NCI-H446 treated with DMSO at 0.1 percent for 48 hours (cell line): ENCODE measurements around the gene TAOK2.
"Not testable (repeated sequence)": the region's sequence is repeated elsewhere in the genome, so short reads cannot be mapped to it uniquely, and the experiment has no call there.

Source experiments
- DNase-seq: peaks from one replicate; lab custom pipeline; 2025; lab: John Stamatoyannopoulos, UW

TAOK2 gene

DNA sequence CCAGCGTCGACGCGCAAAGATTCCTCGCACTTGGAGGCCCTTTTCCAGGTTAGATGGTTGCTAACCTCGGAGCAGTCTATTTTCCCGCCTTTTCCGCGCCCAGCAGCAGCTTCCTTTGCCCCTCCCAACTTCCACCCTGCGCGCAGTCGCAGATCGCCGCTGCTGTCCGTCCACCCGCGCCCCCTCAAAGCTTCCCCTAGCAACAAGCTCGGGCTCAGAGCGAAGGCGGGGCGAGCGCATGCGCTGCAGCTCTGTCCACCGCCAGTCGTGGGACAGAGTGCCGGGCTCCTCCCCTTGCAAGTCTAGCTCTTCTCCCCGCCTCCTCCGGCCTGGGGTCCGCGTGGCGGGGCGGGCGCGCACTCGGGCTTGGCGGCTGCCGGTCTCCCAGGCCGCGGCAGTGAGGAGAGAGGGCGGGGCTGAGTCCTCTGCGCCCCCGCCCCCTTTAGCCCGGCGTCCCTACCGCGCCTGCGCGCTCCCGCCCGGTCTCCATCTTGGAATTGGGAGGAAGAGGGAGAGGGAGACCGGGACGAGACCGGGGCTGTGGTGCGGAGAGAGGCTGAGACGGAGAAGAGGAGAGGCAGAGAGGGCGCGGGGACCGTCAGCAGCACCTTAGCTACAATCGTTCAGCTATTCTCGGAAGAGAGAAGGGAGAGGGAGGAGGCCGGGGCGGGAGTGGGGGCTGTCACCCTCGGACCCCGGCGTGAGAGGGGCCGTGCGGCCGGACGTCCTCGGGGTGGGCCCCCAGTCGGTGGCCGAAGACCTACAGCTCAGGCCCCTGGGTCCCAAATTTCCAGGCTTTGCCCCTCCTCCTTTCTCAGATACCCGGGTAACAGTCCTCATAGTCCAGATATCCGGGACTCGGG, at the start of gene TAOK2:
TSS of gene TAOK2 (plus strand) at position 485 of the 863 bp plus-strand sequence. CDS start 3,905 bp downstream, outside the sequence.
- DNase-seq = peak; percentile 98

DNA sequence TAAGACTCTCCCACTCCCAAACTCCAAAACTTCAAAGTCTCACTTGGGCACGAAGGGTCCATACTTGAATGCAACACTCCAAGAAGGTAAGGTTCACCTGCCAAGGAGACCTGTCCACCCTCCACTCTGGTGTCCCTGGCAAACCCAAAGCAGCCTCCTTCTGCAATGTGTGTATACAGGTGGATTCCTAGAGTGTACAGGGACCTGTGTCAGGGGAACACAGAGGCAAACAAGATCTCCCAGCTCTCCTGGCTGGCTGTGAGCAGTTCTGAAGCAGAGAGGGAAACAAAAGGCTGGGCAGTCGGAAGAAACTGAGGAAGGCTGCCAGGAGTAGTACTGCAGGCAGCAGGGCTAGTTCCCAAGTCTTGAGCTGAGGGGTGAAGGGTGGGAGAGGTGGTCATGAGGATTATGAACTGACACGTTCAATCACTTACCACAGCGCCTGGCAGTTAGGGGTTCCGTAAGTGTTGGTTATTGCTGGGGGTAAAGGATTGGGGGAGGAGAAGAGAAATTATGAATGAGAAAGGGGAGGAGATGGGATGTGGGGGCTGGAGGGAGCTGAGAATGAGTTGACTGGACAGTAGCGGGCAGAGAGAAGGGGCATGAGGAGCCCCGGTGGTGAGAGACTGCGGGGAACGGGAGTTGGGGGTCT, 48.4 kb upstream of the TAOK2 start:
- no peak for DNase-seq

DNA sequence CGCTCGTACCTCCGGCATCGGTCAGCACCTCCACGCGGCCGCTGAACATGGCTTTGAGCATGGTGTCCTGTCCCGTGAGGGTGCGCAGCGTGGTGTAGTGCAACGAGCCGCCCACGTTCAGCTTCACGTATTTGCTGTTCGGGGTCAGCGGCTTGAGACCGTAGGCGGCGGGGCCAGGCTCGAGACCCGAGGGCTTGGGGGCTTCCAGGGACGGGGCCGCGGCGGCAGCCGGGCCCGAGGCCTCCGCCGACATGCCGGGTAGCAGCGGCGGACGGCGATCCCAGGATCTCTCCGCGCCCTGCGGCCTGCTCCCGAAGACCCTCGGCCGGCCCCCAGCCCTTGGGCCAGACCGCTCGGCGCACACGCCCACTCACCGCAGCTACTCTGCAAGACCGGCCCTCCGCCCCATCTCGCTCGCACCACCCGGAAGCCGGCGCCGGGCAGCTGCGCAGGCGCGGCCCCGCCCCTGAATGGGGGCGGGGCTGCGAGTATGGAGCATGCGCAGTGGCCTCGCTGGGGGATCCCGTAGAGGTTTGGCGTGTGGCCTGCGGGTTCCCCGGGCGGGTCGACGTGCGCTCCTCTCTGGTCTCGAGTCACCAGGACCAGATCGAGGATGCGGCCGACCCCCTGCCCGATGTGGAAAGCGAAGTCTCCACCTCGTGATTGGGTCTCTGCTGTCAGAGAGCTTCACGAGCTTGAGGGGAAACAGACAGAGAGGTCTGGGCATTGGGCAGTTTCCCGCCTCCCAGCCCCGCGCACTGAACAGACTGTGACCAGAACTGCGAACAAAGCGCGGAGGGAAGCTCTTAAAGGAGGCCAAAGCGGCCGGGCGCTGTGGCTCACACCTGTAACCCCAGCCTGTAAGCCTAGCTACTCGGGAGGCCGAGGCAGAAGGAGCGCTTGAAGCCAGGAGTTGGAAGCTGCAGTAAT, 47.6 kb upstream of the TAOK2 start, which contains the start of gene KCTD13:
TSS of gene KCTD13 (minus strand) at position 446 of the 930 bp plus-strand sequence. CDS start at position 253, 193 bp downstream.
- DNase-seq = peak; percentile 50

DNA sequence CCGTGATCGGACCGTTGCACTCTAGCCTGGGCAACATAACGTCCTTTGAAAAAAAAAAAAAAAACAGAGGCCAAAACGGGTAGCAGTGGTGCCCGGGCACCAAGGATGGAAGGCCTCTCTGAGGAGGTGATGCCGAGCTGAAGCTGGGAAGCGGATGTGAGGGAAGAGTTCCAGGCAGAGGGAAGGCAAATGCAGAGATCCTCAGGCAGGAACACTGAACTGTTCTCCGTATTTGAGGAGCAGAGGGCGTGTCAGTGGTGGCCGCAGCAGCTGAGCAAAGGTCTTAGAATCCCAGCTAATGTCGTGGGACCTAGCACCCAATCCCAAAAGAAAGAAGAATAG, 47.0 kb upstream of the TAOK2 start:
- no peak for DNase-seq

DNA sequence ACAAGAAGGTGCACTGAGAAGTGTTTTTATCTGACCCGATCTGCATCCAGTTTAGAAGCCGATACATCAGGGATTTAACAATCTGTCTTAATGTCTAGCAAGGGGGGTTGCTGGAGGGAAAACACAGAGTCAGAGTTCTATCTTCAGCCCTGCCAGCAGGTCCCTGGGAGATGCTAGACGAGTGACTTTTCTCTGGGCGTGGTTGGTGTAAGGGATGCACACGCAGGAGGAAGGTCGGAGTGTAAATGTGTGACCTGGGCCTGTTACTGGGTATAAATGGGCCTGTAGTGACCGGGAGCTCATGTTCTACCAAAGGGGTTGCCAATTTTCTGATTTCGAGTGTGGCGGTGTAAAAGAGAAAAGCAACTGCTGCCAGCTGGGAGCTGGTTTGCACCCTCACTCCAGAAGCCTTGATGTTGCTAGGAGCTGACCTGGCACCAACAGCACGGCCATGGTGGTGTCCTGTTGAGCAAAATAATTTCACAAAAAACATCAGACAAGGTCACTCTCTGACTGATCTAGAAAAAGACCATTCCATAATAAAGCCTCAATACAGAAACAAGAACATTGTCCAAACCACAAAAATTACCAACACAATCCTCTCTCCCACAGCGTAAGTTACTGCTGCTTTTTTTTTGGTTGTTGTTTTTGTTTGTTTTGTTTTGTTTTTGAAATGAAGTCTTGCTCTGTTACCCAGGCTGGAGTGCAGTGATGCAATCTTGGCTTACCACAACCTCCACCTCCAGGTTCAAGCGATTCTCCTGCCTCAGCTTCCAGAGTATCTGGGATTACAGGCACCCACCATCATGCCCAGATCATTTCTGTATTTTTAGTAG, 46.4 kb upstream of the TAOK2 start:
- DNase-seq = no peak

DNA sequence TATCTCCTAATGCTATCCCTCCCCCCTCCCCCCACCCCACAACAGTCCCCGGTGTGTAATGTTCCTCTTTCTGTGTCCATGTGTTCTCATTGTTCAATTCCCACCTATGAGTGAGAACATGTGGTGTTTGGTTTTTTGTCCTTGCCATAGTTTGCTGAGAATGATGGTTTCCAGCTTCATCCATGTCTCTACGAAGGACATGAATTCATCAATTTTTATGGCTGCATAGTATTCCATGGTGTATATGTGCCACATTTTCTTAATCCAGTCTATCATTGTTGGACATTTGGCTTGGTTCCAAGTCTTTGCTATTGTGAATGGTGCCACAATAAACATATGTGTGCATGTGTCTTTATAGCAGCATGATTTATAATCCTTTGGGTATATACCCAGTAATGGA, 41.9 kb upstream of the TAOK2 start:
- DNase-seq = not testable (repeated sequence)

DNA sequence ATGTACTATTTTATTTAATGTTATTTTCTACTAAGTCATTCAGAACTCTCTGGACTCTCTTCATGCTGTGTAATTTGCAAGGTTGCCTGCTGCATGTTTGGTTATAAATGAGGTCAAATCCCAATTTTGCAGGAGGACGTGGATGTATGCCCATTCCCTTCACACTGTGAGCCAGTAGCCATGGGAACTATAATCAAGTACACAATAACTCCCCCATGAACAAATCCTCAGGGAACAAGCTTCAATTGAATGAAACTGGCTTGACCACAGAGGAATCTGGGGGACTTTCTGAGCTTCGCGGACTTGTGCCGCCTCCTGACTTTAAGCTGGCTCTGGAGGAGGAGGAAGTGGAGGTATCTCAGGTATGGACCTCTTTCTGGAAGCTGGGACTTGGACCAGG, 33.0 kb upstream of the TAOK2 start:
- no peak for DNase-seq

DNA sequence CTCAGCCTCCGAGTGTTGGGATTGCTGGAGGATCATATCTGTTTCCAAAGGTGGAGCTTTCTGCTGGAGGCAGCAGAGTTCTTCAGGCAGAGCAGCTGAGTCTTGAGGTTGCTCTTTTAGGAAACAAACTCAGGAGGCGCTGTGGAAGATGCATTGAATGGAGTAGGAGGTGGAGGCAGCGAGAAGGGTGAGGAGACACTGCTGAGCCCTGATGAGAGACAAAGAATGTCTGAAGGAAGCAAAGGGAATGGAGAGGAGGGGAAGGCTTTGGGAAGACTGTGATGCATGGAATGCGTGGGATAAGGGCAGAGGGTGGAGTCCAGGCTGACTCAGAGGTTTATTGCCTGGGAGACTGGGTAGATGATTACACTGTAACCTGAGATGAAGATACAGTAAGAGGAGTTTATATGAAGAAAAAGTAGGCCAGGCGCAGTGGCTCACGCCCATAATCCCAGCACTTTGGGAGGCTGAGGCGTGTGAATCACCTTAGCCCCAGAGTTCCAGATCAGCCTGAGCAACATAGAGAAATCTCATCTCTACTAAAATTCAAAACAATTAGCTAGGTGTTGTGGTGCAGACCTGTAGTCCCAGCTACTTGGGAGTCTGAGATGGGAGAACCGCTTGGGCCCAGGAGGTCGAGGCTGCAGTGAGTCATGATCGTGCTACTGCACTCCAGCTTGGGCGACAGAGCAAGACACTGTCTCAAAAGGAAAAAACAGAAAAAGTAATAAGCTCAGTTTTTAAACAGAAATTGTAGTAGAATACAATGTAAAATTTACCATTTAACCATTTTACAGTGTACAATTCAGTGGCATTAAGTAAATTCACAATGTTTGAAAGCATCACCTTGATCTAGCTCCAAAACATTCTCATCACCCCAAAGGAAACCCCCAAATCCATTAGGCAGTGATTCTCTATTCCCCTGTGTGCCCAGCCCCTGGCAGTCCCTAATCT, 29.5 kb upstream of the TAOK2 start:
- DNase-seq = no peak

DNA sequence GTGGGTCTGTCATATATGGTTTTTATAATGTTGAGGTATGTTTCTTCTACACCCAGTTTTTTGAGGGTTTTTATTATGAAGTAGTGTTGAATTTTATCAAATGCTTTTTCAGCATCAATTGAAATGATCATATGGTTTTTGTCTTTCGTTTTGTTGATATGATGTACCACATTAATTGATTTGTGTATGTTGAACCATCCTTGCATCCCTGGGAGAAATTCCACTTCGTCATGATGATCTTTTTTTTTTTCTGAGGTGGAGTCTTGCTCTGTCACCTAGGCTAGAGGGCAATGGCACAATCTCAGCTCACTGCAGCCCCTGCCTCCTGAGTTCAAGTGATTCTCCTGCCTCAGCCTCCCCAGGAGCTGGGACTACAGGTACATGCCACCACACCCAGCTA, 25.8 kb upstream of the TAOK2 start:
- no peak for DNase-seq

DNA sequence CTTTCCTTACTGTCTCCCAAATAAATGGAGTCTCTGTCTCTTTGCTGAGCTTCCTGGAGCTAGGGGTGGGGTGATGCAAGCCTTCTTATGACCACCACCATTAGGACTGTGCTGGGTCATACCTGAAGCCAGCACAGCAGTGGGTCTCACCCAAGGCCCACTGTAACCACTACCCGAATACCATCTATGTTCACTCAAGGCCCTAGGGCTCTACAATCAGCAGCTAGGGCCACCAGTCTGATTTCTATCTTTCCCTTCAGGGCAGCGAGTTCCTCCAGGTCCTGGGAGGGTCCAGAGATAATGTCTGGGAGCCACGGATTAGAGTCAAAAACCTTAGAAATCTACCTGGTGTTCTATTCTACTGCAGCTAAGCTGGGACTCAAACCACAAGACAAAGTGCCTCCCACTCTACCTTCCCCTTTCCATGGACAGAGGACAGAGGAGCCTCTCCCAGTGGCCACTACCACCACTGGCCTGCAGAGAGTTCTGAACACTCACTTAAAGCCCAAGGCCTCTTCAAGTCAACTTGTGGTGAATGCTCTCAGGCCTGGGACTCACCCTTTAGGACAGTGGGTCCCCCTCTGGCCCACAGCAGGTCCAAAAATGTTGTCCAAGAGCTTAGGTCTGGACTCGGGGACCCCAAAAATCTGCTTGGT, 22.7 kb upstream of the TAOK2 start:
- no peak for DNase-seq

DNA sequence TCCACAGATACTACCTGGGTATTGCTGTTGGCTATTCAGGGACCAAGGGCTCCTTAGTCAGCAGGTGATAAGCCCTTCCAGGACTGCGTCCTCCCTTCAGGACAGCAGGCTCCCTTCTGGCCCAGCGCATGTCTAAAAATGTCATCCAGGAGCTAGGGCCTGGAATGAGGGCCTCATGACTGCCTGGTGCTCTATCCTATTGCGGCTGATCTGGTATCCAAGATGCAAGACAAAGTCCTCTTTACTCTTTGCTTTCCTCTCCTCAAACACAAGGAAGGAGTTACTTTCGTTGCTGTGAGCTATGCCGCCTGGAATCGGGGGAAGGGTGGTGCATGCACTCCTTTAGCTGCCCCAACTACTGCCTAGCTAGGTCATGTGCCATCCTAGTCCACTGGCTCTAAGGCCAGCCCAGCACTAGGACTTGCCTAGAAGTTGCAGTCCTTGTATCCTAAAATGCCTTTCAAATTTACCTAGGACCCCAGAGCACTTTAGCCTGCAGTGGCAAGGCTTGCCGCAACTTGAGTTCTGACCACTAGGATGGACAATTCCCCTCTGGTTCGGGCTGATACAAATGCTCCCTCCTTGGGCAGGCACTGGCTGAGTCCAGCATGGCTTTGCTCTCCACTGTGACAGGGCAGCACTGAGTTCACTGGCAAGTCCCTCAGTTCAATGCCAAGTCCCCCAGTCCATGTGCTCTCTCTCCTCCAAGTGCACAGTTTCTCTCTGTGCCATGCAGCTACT, 21.9 kb upstream of the TAOK2 start:
- no peak for DNase-seq

DNA sequence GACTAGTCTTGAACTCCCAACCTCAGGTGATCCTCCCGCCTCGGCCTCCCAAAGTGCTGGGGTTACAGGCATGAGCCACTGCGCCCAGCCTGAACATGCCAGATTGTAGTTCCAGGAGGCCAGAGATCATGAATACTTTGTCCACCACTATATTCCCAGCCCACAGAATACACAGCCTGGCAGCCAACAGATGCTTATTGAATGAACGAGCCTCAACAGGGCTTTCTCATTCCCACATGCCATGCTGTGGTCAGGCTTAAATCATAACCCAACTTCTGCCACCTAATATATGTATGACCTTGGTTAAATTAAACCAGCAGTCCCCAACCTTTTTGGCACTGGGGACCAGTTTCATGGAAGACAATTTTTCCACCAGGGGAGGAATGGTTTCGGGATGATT, 14.9 kb upstream of the TAOK2 start:
- no peak for DNase-seq

DNA sequence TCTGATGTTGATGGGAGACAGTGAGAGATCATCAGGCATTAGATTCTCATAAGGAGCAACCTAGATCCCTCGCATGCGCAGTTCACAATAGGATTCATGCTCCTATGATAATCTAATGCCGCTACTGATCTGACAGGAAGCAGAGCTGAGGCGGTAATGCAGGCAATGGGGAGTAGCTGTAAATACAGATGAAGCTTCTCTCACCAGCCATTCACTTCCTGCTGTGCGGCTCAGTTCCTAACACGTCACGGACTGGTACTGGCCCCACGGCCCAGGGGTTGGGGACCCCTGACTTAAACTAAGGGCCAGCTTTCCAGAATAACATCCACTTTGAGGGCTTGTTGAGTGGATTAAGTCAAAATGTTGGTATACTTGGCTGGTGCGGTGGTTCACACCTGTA, 14.4 kb upstream of the TAOK2 start:
- no peak for DNase-seq

DNA sequence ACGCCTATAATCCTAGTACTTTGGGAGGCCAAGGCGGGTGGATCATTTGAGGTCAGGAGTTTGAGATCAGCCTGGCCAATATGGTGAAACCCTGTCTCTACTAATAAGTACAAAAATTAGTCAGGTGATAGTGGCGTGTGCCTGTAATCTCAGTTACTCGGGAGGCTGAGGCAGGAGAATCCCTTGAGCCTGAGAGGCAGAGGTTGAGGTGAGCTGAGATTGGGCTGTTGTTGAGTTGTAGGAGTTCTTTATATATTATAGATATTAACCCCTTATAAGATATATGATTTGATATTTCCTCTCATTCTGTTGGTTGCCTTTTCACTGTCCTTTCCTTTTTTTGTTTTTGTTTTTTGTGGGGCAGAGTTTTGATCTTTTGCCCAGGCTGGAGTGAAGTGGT, 13.8 kb upstream of the TAOK2 start:
- not testable (repeated sequence) for DNase-seq

DNA sequence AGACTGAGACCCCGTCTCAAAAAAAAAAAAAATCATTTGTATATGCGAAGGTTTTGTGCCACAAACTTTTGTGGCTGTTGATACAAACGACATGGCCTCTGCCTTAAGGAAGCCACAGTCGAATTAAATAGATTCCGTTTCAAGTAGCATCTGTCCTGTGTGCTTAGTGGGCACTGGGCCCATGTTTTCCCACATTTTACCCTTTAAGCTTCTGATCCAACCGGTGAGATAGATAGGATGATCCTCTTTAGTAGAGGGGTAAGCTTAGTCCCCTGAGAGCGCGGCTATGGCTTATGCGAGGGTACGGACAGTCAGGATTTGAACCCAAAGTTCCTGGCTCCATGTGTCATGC, 12.6 kb upstream of the TAOK2 start:
- DNase-seq = no peak

DNA sequence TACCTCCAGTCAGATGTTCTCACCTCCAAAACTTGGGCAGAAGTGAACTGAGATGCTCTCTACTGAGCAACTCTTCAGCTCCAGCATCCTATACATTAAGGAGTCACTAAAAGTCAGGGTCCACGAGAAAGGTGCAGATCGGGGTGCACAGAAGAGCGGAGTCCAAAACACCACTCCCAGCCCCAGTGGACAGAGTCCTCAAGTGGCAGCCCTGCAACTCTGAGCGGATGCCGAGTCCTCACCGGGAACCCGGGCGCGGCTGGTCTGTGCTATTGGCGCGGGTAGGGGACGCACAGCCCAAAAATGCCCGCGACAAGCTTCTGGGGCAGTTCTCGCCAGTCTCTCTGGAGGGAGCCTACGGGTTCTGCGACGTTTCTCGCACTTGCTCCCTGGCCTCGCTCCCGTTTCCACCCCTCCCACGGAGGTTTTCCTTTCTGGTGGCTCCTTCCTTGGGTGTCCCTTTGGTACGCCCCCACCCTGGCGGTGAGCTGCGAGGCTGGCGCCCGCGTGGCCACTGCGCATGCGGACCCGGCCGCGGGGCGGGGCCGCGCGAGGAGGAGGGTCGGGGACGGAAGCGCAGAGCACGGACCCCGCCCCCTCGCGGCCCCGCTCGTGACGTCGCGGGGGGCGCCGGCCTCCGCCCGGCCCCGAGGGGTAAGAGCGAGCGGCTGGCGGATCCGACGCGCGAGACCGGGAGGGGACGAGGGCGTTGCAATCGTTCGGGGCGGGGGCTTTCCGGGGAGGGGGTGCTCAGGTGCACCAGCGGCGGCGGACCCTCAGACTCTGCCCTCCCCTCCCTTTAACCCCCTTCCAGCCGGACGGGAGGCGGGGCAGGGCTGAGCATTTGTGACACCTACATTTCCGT, 12.0 kb upstream of the TAOK2 start, which contains the start of gene TMEM219:
TSS of gene TMEM219 (plus strand) at position 601 of the 865 bp plus-strand sequence. CDS start 1,065 bp downstream, outside the sequence.
- peak; percentile 71 for DNase-seq

DNA sequence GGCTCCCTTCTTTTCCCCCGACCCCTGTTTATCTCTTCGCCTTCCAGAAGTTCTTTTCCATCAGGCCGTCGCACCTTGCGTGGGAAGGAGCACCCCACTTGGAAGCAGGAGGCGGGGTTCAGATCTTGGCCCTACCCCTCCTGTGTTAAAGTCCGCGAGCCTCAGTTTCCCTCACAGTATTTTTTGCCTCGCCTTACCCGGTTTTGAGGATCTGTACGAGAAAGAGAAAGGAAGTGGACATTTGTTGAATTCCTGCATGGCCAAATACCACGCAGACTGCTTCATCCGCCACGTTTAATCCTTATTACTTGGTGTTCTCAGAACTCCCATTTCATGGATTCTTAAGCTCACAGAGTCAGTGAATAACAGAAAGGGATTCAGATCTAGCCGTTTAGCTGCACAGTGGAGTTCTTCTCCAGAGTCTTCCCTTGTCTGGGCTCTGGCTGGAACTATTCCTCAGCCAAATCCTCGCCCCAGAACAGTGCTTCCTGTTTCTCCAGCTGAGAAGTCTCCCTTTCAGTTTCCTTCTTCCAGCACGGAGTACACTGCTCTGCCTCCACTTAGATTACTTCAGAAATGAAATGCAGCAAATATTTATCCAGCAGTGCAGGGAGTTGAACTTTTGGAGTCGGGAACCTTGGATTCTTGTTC, 11.2 kb upstream of the TAOK2 start:
- no peak for DNase-seq
